ENCODE data around the gene ARMC5. TPM values are rescaled to one million over a fixed set of nuclear protein-coding genes. Genes with fewer than 3 reads are reported as not detected.

The ARMC5 gene
- total and polyA plus RNA-seq, 8 donors, result 2.3 to 18.1 (median 4.5) TPM

DNA sequence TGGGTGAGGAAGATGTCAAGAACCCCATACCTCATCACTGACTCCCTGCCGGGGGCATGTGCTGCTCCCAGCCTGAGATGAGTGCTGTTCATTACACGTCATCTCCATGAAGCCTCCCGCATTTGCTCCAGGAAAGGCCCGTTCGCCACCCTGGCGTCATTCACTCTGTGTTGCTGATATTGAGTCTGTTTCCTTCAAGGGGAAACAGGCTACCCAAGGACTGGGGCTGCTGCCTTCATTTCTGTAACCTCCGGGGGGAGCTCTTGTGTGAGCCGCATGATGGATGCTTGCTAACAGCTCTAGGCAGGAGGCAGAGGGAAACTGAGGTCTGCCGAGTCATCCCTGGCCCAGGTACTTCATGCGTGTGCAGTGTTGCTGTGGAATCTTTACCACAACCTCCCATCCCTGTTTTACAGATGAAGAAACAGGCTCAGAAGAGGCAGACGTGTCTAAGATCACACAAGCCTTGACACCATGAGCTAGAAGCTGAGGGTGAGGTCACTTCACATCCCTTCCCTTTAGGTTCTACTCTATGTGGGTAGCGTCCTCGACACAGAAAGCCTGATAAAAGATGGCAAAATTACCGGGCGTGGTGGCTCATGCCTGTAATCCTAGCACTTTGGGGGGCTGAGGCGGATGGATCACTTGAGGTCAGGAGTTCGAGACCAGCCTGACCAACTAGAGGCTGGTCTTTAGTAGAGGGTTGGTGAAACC is 3.5 kb upstream of the ARMC5 start:
- ATAC-seq (no peak), DNase-seq (peak in 1 of 6 donors; percentile 36), FAIRE-seq (no peak)
- Histone ChIP-seq H3K4me3 (no peak overlapping the region), H3K27me3 (no peaks in the 10 kb centered on the region), H3K9me3 (no peaks in the 10 kb centered on the region), H3K4me1 (peaks cover 14 to 54% (median 21%) of the 10 kb centered on the region in 3 donors), H3K27ac (no peak overlapping the region), H3K36me3 (no peaks in the 10 kb centered on the region)
- intact Hi-C loops (cut with DNase I), result no loop called here
- TF ChIP-seq, protein P1, sequence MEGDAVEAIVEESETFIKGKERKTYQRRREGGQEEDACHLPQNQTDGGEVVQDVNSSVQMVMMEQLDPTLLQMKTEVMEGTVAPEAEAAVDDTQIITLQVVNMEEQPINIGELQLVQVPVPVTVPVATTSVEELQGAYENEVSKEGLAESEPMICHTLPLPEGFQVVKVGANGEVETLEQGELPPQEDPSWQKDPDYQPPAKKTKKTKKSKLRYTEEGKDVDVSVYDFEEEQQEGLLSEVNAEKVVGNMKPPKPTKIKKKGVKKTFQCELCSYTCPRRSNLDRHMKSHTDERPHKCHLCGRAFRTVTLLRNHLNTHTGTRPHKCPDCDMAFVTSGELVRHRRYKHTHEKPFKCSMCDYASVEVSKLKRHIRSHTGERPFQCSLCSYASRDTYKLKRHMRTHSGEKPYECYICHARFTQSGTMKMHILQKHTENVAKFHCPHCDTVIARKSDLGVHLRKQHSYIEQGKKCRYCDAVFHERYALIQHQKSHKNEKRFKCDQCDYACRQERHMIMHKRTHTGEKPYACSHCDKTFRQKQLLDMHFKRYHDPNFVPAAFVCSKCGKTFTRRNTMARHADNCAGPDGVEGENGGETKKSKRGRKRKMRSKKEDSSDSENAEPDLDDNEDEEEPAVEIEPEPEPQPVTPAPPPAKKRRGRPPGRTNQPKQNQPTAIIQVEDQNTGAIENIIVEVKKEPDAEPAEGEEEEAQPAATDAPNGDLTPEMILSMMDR (IDR thresholded peaks at IDR 0.05), result no peak
- 68 to 72% methylated on average over 17 of the region's 17 CpGs for WGBS, 2 donors

DNA sequence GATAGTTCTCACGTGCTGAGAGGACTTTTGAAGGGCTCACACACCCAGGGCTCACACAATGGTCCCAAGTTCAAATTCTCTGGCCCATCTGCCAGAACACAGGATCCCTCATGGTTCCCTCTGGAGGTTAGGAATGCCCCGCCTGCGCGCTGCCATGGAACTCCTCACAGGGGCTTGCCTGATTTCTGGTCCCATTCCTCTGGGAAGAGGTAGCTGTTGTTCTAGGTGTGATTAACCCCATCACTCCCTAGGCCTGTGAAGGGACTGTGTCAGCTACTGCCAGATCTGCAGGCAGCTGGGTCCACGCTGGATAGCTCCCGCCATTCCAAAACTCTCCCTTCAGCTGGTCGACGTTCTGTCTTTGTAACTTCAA is 2.3 kb upstream of the ARMC5 start:
- peaks cover 14 to 54% (median 22%) of the 10 kb centered on the region in 3 donors for H3K4me1 ChIP-seq
- DNase-seq (peak in 2 of 6 donors; percentile 11 to 39), ATAC-seq (no peak), FAIRE-seq (no peak)
- 65 to 66% methylated on average over 8 of the region's 8 CpGs for WGBS, 2 donors
- no peaks in the 10 kb centered on the region for H3K27me3 ChIP-seq
- H3K4me3 ChIP-seq, result peak overlapping the region in 1 of 4 donors; percentile 75
- intact Hi-C loops (cut with DNase I), result no loop called here
- H3K27ac ChIP-seq, result no peak overlapping the region
- TF ChIP-seq, protein P1 (IDR thresholded peaks at IDR 0.05), result no peak
- no peaks in the 10 kb centered on the region for H3K9me3 ChIP-seq
- H3K36me3 ChIP-seq, result no peaks in the 10 kb centered on the region

DNA sequence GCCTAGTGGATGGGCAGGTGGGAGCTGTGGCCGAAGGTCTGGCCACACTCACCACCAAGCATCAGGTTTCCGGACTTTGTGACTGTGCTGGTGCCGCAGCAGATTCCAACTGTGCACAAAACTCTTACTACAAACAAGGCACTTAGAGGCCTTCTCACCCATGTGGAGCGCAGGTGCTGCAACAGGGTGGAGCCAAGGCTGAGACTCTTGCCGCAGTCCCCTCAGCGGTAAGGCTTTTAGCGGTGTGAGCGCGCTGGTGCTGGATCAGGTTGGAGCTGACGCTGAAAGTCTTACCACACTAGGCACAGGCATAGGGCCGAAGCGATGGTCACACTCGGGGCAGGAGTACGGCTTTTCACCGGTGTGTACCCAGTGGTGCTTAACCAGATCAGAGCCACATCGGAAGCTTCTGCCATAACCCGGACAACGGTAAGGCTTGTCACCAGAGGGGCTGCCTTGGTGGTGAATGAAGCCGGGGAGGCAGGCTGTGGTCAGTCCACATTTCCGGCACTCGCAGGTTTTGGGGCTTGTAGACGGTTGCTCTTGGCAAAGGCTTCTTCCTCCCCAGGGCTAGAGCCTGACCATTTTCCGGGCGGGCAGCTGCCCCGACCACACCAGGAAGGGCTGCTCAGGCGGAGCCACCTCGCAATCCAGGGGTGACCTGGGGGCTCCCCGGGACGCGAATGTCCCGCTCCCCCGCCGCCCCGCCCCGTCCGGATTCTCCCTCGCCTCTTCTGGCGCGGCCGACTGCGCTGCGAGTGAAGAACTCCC is 1.0 kb upstream of the ARMC5 start:
- peak; percentile 50 to 82 (median 66) for DNase-seq
- Histone ChIP-seq H3K4me3 (peak overlapping the region; percentile 75 to 77 (median 75)), H3K36me3 (peaks cover 0 to 9% (median 0%) of the 10 kb centered on the region in 3 donors), H3K27ac (peak overlapping the region; percentile 100), H3K4me1 (peaks cover 14 to 44% (median 22%) of the 10 kb centered on the region in 3 donors), H3K27me3 (no peaks in the 10 kb centered on the region), H3K9me3 (no peaks in the 10 kb centered on the region)
- intact Hi-C loops (cut with DNase I), result no loop called here
- TF ChIP-seq, protein P1 (IDR thresholded peaks at IDR 0.05), result peak in 1 of 4 donors; percentile 3
- 0% methylated on average over 35 to 42 of the region's 42 CpGs for WGBS, 2 donors
- no peak for FAIRE-seq
- ATAC-seq, result peak; percentile 4 to 18 (median 11)

DNA sequence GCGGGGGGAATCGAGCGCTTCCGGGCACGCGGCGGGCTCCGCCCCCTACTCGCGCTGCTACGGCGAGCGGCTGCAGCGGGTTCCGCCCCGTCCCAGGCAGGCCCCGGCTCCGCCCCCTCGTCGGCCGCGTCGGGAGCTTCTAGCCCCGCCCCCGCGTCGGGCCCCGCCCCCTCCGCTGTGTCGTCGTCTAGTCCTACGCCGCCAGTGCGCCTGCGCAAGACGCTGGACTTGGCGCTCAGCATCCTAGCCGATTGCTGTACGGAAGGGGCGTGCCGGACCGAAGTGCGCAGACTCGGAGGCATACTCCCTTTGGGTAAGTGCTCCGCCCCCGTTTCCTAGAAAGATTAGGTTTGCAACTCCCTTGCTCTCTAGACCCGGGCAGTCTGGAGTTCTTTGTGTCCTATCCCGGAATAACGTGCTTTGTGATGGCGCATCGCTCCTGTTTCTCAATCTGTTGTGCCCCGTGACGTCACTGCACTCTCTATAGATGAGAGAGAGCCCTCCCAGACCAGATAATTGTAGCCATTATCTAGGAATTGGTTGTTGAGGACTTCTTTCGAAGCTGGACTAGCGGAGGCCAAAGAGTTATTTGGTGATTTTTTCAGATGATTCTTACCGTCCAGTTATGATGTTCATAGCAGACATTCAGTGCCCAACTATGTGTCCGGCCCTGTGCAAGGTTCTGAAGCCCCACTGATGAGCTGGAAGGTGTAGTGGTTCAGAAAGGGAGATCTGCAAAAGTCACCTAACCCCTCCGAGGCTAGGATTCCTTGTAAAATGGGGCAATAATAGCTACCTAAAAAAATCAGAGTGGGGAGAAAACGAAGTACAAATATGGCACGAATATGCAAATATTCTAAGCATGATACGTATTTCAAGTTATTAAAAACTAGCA is 633 bp downstream of the ARMC5 start:
- WGBS, 2 donors, result 1 to 2% methylated on average over 53 to 61 of the region's 61 CpGs
- H3K27ac ChIP-seq, result peak overlapping the region; percentile 100
- peaks cover 0 to 9% (median 0%) of the 10 kb centered on the region in 3 donors for H3K36me3 ChIP-seq
- H3K9me3 ChIP-seq, result no peaks in the 10 kb centered on the region
- peaks cover 14 to 34% (median 22%) of the 10 kb centered on the region in 3 donors for H3K4me1 ChIP-seq
- H3K4me3 ChIP-seq, result peak overlapping the region; percentile 75 to 77 (median 75)
- intact Hi-C loops (cut with DNase I), result no loop called here
- H3K27me3 ChIP-seq, result no peaks in the 10 kb centered on the region
- DNase-seq (peak; percentile 100), FAIRE-seq (no peak), ATAC-seq (peak; percentile 83 to 90 (median 85))
- TF ChIP-seq, protein P1 (IDR thresholded peaks at IDR 0.05), result no peak
